ENCODE results near the gene SLC39A3.

SLC39A3 gene

GRCh38 chr19:2683430-2684003 lies 56.3 kb downstream of the SLC39A3 start:
- Histone ChIP-seq H3K27me3 (ENCODE audit: insufficient read depth, low read length) (peaks cover 4% of the 10 kb centered on the region; the same call in 1 of the 2 replicates), H3K4me1 (ENCODE audit: insufficient read depth, low read length, severe bottlenecking) (peaks cover 13% of the 10 kb centered on the region), H3K79me2 (ENCODE audit: insufficient read depth, low read length) (no peaks in the 10 kb centered on the region), H3K9me2 (ENCODE audit: low read depth, low read length) (no peaks in the 10 kb centered on the region), H4K20me1 (ENCODE audit: insufficient read depth, low read length) (no peaks in the 10 kb centered on the region), H3K36me3 (ENCODE audit: insufficient read depth, low read length) (no peaks in the 10 kb centered on the region; the same call in 1 of the 2 replicates), H3K4me2 (ENCODE audit: low read length) (no peak overlapping the region), H3K27ac (ENCODE audit: low read depth, low read length, poor library complexity, severe bottlenecking) (no peak overlapping the region), H3K9ac (ENCODE audit: low read length) (no peak overlapping the region), H3K4me3 (ENCODE audit: low read depth, low read length, poor library complexity, severe bottlenecking) (no peak overlapping the region), H2AFZ (ENCODE audit: low read length) (no peak overlapping the region), H3F3A (ENCODE audit: insufficient read depth, low read length) (no peaks in the 10 kb centered on the region), H3K9me3 (ENCODE audit: low read length) (peaks cover 4% of the 10 kb centered on the region; the same call in 1 of the 2 replicates)
- no peak for TF ChIP-seq CTCF (IDR thresholded peaks at IDR 0.05; ENCODE audit: low read length)

All from OCI-LY1 (cell line).